NCI-H524 treated with DMSO at 0.1 percent for 48 hours (cell line): ENCODE data around the gene OR11G2.
"Not testable (repeated sequence)": the region's sequence is repeated elsewhere in the genome, so short reads cannot be mapped to it uniquely, and the experiment has no call there.

ENCODE experiments used
- DNase-seq: peaks from one replicate; lab custom pipeline; 2025; lab: John Stamatoyannopoulos, UW

The OR11G2 gene

GRCh38 chr14:20190596-20190995 lies at the start of gene OR11G2:
Gene OR11G2 (plus strand): TSS chr14:20190896. CDS start chr14:20197438, 6,542 bp downstream.
- DNase-seq, result no peak

- no peak for DNase-seq
Observed at GRCh38 chr14:20143911-20144310, 46.8 kb upstream of the OR11G2 start.

GRCh38 chr14:20144820-20145219 lies 45.9 kb upstream of the OR11G2 start:
- DNase-seq, result no peak

- no peak for DNase-seq
Observed at GRCh38 chr14:20164462-20164861, 26.2 kb upstream of the OR11G2 start.

GRCh38 chr14:20167091-20167490 lies 23.6 kb upstream of the OR11G2 start:
- no peak for DNase-seq

GRCh38 chr14:20169852-20170251 lies 20.8 kb upstream of the OR11G2 start:
- not testable (repeated sequence) for DNase-seq

GRCh38 chr14:20174205-20174604 lies 16.5 kb upstream of the OR11G2 start:
- not testable (repeated sequence) for DNase-seq

- DNase-seq, result no peak
Observed at GRCh38 chr14:20176330-20176729, 14.4 kb upstream of the OR11G2 start.

- no peak for DNase-seq
Observed at GRCh38 chr14:20177433-20177974, 13.2 kb upstream of the OR11G2 start.

- no peak for DNase-seq
Observed at GRCh38 chr14:20179218-20179617, 11.5 kb upstream of the OR11G2 start.

- DNase-seq, result no peak
Observed at GRCh38 chr14:20179880-20180279, 10.8 kb upstream of the OR11G2 start.

GRCh38 chr14:20180486-20180885 lies 10.2 kb upstream of the OR11G2 start:
- no peak for DNase-seq

- DNase-seq, result no peak
Observed at GRCh38 chr14:20184181-20184580, 6.5 kb upstream of the OR11G2 start.

GRCh38 chr14:20191396-20191795 lies 700 bp downstream of the OR11G2 start:
- DNase-seq, result no peak

- DNase-seq, result no peak
Observed at GRCh38 chr14:20194101-20194500, 3.4 kb downstream of the OR11G2 start.

- not testable (repeated sequence) for DNase-seq
Observed at GRCh38 chr14:20195170-20195569, 4.5 kb downstream of the OR11G2 start.

GRCh38 chr14:20195911-20196310 lies 5.2 kb downstream of the OR11G2 start:
- no peak for DNase-seq

- no peak for DNase-seq
Observed at GRCh38 chr14:20197459-20197858, 6.8 kb downstream of the OR11G2 start.

- DNase-seq, result no peak
Observed at GRCh38 chr14:20198991-20199390, 8.3 kb downstream of the OR11G2 start.

- DNase-seq, result no peak
Observed at GRCh38 chr14:20204721-20205120, 14.0 kb downstream of the OR11G2 start.

- DNase-seq, result no peak
Observed at GRCh38 chr14:20209595-20209994, 18.9 kb downstream of the OR11G2 start.

- DNase-seq, result not testable (repeated sequence)
Observed at GRCh38 chr14:20212406-20212805, 21.7 kb downstream of the OR11G2 start.

GRCh38 chr14:20215196-20215595 lies 24.5 kb downstream of the OR11G2 start:
- no peak for DNase-seq

GRCh38 chr14:20219033-20219432 lies 28.3 kb downstream of the OR11G2 start:
- no peak for DNase-seq

- DNase-seq, result no peak
Observed at GRCh38 chr14:20223410-20223809, 32.7 kb downstream of the OR11G2 start, which contains the start of gene OR11H6. Gene OR11H6 (plus strand): TSS chr14:20223710. CDS start chr14:20223710, 0 bp downstream.
